Panc1 (cell line): Measurements from ENCODE around the gene NR1H2. TPM values are rescaled to one million over a fixed set of nuclear protein-coding genes. Genes with fewer than 3 reads are reported as not detected.

Source experiments
- ATAC-seq: fragments of 200-7000 bp; cut with Tn5 transposase; 2 replicates; pipeline ENCODE4 v1.9.1; 2020; ENCODE audit warnings: mild to moderate bottlenecking, moderate library complexity
- BruUV-seq: library from RNA; stranded (reverse); fragments of 400-500 nt; replicated peaks from 2 replicates; lab custom pipeline; 2021; lab: Mats Ljungman, UMichigan
- CTCF ChIA-PET: fragments of 300-600 bp; sonication (Branson Sonifier 250); formaldehyde crosslinking; loops from one replicate; lab custom pipeline; 2022; ENCODE audit warnings: antibody characterized with exemption; lab: Charles Lee
- POLR2A ChIA-PET: fragments of 300-600 bp; sonication (Branson Sonifier 250); formaldehyde crosslinking; loops from one replicate; lab custom pipeline; 2022; ENCODE audit warnings: antibody characterized with exemption; lab: Charles Lee
- DNase-seq: peaks from one replicate; pipeline ENCODE4 v3.0.0-alpha.2; 2010; ENCODE audit warnings: low read depth, low spot score
- H3K27ac ChIP-seq: 2 replicates; pipeline ENCODE4 v1.5.1; 2011; ENCODE audit warnings: mild to moderate bottlenecking, low read length, inconsistent platforms
- H3K27me3 ChIP-seq: fragments of 200-500 bp; sonication (Bioruptor generic); 2 replicates; pipeline ENCODE4 v1.6.0; 2014; ENCODE audit warnings: low read length, inconsistent platforms; ENCODE audit not compliant: control insufficient read depth, insufficient read depth
- H3K36me3 ChIP-seq: fragments of 200-500 bp; sonication (Bioruptor generic); 2 replicates; pipeline ENCODE4 v1.5.1; 2014; ENCODE audit warnings: inconsistent platforms, mild to moderate bottlenecking, low read length, moderate library complexity; ENCODE audit not compliant: control insufficient read depth, insufficient read depth
- H3K4me1 ChIP-seq: 2 replicates; pipeline ENCODE4 v1.5.1; 2011; ENCODE audit warnings: inconsistent platforms, mild to moderate bottlenecking, low read length, moderate library complexity; ENCODE audit not compliant: control insufficient read depth, insufficient read depth
- H3K4me3 ChIP-seq, 2 experiments: 2 replicates each; pipeline ENCODE4 v1.5.1; 2011 to 2012; ENCODE audit warnings: low read depth in 2 of 2, low read length in 2 of 2, mild to moderate bottlenecking in 2 of 2, inconsistent platforms in 1 of 2, moderate library complexity in 1 of 2
- H3K9me3 ChIP-seq: fragments of 200-500 bp; sonication (Bioruptor generic); 2 replicates; pipeline ENCODE4 v1.5.1; 2014; ENCODE audit warnings: low read depth, mild to moderate bottlenecking, inconsistent platforms, low read length, moderate library complexity; ENCODE audit not compliant: control insufficient read depth, insufficient read depth
- POLR2AphosphoS5 ChIP-seq: IDR thresholded peaks from 2 replicates; pipeline ENCODE4 v1.6.1; 2012; ENCODE audit warnings: mild to moderate bottlenecking, low read depth, low read length, moderate library complexity
- SIN3A ChIP-seq: IDR thresholded peaks from 2 replicates; pipeline ENCODE4 v1.6.1; 2012; ENCODE audit warnings: low read depth, mild to moderate bottlenecking, low read length, moderate library complexity, borderline replicate concordance; ENCODE audit not compliant: insufficient read depth
- TCF7L2 ChIP-seq: IDR thresholded peaks from 2 replicates; pipeline ENCODE4 v1.6.1; 2011; ENCODE audit warnings: mild to moderate bottlenecking, low read depth, low read length, inconsistent platforms
- in situ Hi-C: cut with HindIII; loops from 2 replicates; pipeline ENCODE4 v1.10.0; 2016; ENCODE audit warnings: low sequenced_read_pairs, low pct_unique_long_range_greater_than_20kb
- intact Hi-C: fragments of 100-400 bp; cut with micrococcal nuclease; formaldehyde crosslinking; loops from one replicate; pipeline ENCODE4 v1.10.0; 2022; ENCODE audit not compliant: unreplicated experiment
- total RNA-seq: library from RNA; stranded (reverse); gene quantifications from one replicate; pipeline ENCODE4 v1.2.1, GENCODE V29; 2021; ENCODE audit not compliant: unreplicated experiment
- TF ChIP-seq, protein P1 (sequence below): fragments of 450-650 bp; IDR thresholded peaks from 2 replicates; pipeline ENCODE4 v1.5.1; 2017; ENCODE audit warnings: mild to moderate bottlenecking
- TF ChIP-seq, protein P2 (sequence below), 2 experiments: IDR thresholded peaks; 2 replicates each; pipeline ENCODE4 v1.6.1; 2011 to 2012; ENCODE audit warnings: low read depth in 2 of 2, control low read depth in 1 of 2, low read length in 1 of 2, mild to moderate bottlenecking in 1 of 2, moderate library complexity in 1 of 2; ENCODE audit not compliant: insufficient read depth in 1 of 2

The NR1H2 gene
- total RNA-seq, 1 experiment from 2014 or later: 55.8 TPM

DNA sequence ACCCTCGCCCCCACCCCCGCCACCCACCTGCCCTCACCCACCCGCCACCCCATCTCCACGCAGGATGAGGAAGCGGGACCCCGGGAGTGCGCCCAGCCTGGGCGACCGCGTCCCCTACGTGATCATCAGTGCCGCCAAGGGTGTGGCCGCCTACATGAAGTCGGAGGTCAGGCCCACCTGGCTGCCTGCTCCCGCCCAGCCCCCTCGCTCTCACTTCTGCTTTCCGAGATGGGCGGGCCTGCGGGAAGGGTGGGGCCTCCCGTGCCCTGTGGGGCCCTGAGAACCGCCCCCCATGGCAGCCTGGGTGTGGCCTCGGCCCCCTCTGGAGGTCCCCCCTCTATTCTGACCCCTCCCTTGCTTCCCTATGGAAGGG lies 39.4 kb downstream of the NR1H2 start:
- POLR2A ChIA-PET: no interaction called here
- Histone ChIP-seq H3K27ac (no peak overlapping the region), H3K36me3 (no peaks in the 10 kb centered on the region), H3K9me3 (no peaks in the 10 kb centered on the region), H3K4me1 (no peaks in the 10 kb centered on the region), H3K27me3 (no peaks in the 10 kb centered on the region), H3K4me3 (no peak overlapping the region)
- ATAC-seq (no peak), DNase-seq (no peak)
- intact Hi-C loops (no loop called here), in situ Hi-C loops (no loop called here)
- CTCF ChIA-PET: interaction anchor here (0.6 kb wide), 1 partner anchor 47 kb away, joined by 3 read pairs; no protein-coding TSS in a partner anchor
- no TSS peak for BruUV-seq
- TF ChIP-seq SIN3A: no peak
- TF ChIP-seq, protein P1, sequence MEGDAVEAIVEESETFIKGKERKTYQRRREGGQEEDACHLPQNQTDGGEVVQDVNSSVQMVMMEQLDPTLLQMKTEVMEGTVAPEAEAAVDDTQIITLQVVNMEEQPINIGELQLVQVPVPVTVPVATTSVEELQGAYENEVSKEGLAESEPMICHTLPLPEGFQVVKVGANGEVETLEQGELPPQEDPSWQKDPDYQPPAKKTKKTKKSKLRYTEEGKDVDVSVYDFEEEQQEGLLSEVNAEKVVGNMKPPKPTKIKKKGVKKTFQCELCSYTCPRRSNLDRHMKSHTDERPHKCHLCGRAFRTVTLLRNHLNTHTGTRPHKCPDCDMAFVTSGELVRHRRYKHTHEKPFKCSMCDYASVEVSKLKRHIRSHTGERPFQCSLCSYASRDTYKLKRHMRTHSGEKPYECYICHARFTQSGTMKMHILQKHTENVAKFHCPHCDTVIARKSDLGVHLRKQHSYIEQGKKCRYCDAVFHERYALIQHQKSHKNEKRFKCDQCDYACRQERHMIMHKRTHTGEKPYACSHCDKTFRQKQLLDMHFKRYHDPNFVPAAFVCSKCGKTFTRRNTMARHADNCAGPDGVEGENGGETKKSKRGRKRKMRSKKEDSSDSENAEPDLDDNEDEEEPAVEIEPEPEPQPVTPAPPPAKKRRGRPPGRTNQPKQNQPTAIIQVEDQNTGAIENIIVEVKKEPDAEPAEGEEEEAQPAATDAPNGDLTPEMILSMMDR: no peak
- TF ChIP-seq TCF7L2: no peak
- TF ChIP-seq, protein P2, sequence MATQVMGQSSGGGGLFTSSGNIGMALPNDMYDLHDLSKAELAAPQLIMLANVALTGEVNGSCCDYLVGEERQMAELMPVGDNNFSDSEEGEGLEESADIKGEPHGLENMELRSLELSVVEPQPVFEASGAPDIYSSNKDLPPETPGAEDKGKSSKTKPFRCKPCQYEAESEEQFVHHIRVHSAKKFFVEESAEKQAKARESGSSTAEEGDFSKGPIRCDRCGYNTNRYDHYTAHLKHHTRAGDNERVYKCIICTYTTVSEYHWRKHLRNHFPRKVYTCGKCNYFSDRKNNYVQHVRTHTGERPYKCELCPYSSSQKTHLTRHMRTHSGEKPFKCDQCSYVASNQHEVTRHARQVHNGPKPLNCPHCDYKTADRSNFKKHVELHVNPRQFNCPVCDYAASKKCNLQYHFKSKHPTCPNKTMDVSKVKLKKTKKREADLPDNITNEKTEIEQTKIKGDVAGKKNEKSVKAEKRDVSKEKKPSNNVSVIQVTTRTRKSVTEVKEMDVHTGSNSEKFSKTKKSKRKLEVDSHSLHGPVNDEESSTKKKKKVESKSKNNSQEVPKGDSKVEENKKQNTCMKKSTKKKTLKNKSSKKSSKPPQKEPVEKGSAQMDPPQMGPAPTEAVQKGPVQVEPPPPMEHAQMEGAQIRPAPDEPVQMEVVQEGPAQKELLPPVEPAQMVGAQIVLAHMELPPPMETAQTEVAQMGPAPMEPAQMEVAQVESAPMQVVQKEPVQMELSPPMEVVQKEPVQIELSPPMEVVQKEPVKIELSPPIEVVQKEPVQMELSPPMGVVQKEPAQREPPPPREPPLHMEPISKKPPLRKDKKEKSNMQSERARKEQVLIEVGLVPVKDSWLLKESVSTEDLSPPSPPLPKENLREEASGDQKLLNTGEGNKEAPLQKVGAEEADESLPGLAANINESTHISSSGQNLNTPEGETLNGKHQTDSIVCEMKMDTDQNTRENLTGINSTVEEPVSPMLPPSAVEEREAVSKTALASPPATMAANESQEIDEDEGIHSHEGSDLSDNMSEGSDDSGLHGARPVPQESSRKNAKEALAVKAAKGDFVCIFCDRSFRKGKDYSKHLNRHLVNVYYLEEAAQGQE (IDR thresholded peaks at IDR 0.05; ENCODE audit: insufficient read depth in 1 of 2, low read depth in 2 of 2, low read length in 1 of 2): no peak
- TF ChIP-seq POLR2AphosphoS5: no peak

DNA sequence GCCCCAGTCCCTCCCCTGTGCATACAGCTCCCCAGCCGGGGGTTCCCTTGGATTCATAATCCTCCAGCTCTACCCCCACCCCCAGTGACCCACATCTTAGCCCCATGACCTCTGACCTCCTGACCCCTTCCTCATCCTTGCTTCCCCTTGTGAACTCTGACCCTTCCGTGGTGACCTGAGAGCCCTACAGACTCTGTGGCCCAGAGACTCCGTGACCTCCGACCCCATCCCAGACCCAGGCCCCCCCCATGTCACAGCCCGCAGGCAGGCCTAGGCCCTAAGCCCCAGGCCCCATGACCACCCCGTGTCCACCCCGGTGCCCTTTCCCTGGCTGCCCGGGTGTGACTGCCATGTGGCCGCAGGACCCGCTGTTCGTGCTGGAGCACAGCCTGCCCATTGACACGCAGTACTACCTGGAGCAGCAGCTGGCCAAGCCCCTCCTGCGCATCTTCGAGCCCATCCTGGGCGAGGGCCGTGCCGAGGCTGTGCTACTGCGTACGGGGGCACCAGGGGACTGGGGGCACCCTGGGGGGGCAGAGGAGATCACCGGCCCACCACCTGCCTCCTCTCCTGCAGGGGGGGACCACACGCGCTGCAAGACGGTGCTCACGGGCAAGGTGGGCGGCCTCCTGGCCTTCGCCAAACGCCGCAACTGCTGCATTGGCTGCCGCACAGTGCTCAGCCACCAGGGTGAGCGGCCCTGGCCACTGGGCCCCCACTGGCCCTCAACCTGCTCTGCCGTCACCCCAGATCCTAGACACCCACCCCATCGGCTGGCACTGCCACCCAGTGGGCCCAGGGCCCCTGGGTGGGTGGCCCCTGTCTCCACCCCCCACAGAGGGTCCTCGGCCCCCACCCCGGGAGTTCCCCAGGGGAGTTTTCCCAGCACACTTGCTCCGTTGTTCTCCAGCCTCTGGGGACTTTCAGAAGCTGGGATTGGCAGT lies 40.0 kb downstream of the NR1H2 start:
- ChIA-PET POLR2A (interaction anchor here (0.6 kb wide), 1 partner anchor 393 kb away, joined by 11 read pairs; no protein-coding TSS in a partner anchor), CTCF (interaction anchor here (0.6 kb wide), 1 partner anchor 47 kb away, joined by 3 read pairs; no protein-coding TSS in a partner anchor)
- H3K4me1 ChIP-seq: no peaks in the 10 kb centered on the region
- TF ChIP-seq SIN3A: no peak
- no peak for TF ChIP-seq POLR2AphosphoS5
- TF ChIP-seq, protein P2 (IDR thresholded peaks at IDR 0.05; ENCODE audit: insufficient read depth in 1 of 2, low read depth in 2 of 2, low read length in 1 of 2): no peak
- TF ChIP-seq, protein P1: no peak
- no peak for TF ChIP-seq TCF7L2
- no peak for DNase-seq
- intact Hi-C loops: no loop called here
- ATAC-seq: peak; percentile 36
- H3K27ac ChIP-seq: no peak overlapping the region
- H3K27me3 ChIP-seq: no peaks in the 10 kb centered on the region
- in situ Hi-C loops: no loop called here
- H3K4me3 ChIP-seq: no peak overlapping the region
- no peaks in the 10 kb centered on the region for H3K36me3 ChIP-seq
- BruUV-seq: no TSS peak
- H3K9me3 ChIP-seq: no peaks in the 10 kb centered on the region
